Liver (tissue), 9 donors: ENCODE data around the gene PRB4. TPM values are rescaled to one million over a fixed set of nuclear protein-coding genes. Genes with fewer than 3 reads are reported as not detected.
"Not testable (repeated sequence)": the region's sequence is repeated elsewhere in the genome, so short reads cannot be mapped to it uniquely, and the experiment has no call there.

ENCODE experiments used
- DNase-seq: peaks from one replicate; pipeline ENCODE4 v3.0.0-alpha.2; 2017; ENCODE audit warnings: low spot score
- H3K27ac ChIP-seq, 2 donors: one replicate each; pipeline ENCODE4 v1.7.0; 2013; ENCODE audit warnings: inconsistent platforms in 2 of 2, low read length in 2 of 2, control low read depth in 1 of 2, low read depth in 1 of 2, mild to moderate bottlenecking in 1 of 2
- H3K27me3 ChIP-seq, 4 donors: one replicate each; pipeline versions ENCODE4 v1.6.1 to v1.7.0; 2013; ENCODE audit warnings: low read length in 3 of 4, inconsistent platforms in 1 of 4, mild to moderate bottlenecking in 1 of 4, moderate library complexity in 1 of 4; ENCODE audit not compliant: control insufficient read depth in 4 of 4, insufficient read depth in 4 of 4
- H3K36me3 ChIP-seq, 4 donors: one replicate each; pipeline versions ENCODE4 v1.6.1 to v1.7.0; 2013; ENCODE audit warnings: low read length in 3 of 4, mild to moderate bottlenecking in 3 of 4, low read depth in 1 of 4, moderate library complexity in 1 of 4; ENCODE audit not compliant: control insufficient read depth in 4 of 4, insufficient read depth in 3 of 4
- H3K4me1 ChIP-seq, 4 donors: one replicate each; pipeline versions ENCODE4 v1.6.1 to v1.7.0; 2013; ENCODE audit warnings: low read length in 3 of 4, mild to moderate bottlenecking in 3 of 4, moderate library complexity in 1 of 4; ENCODE audit not compliant: control insufficient read depth in 4 of 4, insufficient read depth in 4 of 4
- H3K4me3 ChIP-seq, 3 donors: one replicate each; pipeline versions ENCODE4 v1.6.1 to v1.7.0; 2013; ENCODE audit warnings: low read length in 3 of 3, control low read depth in 1 of 3, low read depth in 1 of 3, mild to moderate bottlenecking in 1 of 3
- H3K9ac ChIP-seq, 2 donors: one replicate each; pipeline ENCODE4 v1.7.0; 2013; ENCODE audit warnings: low read length in 2 of 2, mild to moderate bottlenecking in 2 of 2, moderate library complexity in 2 of 2, control low read depth in 1 of 2, low read depth in 1 of 2
- H3K9me3 ChIP-seq, 4 donors: one replicate each; pipeline versions ENCODE4 v1.6.1 to v1.7.0; 2013; ENCODE audit warnings: low read length in 3 of 4; ENCODE audit not compliant: control insufficient read depth in 4 of 4
- EGR1 ChIP-seq, 2 donors: IDR thresholded peaks; 2 replicates each; pipeline ENCODE4 v1.6.1; 2016 to 2018; ENCODE audit warnings: antibody characterized with exemption in 2 of 2, low read depth in 2 of 2
- FOXA1 ChIP-seq: IDR thresholded peaks from 2 replicates; pipeline ENCODE4 v1.6.1; 2016; ENCODE audit warnings: antibody characterized with exemption
- FOXA2 ChIP-seq: IDR thresholded peaks from 2 replicates; pipeline ENCODE4 v1.6.1; 2016; ENCODE audit warnings: antibody characterized with exemption
- GABPA ChIP-seq, 2 donors: IDR thresholded peaks in 1 of 2; conservative IDR thresholded peaks in 1 of 2; 2 replicates each; pipeline ENCODE4 v1.6.1; 2016; ENCODE audit warnings: antibody characterized with exemption in 2 of 2, mild to moderate bottlenecking in 1 of 2, moderate library complexity in 1 of 2
- HNF4A ChIP-seq, 2 donors: conservative IDR thresholded peaks; 2 replicates each; pipeline ENCODE4 v1.6.1; 2016; ENCODE audit warnings: antibody characterized with exemption in 2 of 2, mild to moderate bottlenecking in 2 of 2
- HNF4G ChIP-seq: IDR thresholded peaks from 2 replicates; pipeline ENCODE4 v1.6.1; 2016; ENCODE audit warnings: antibody characterized with exemption
- JUND ChIP-seq, 2 donors: IDR thresholded peaks; 2 replicates each; pipeline ENCODE4 v1.6.1; 2016; ENCODE audit warnings: antibody characterized with exemption in 2 of 2
- NR2F2 ChIP-seq: IDR thresholded peaks from 2 replicates; pipeline ENCODE4 v1.6.1; 2016; ENCODE audit warnings: antibody characterized with exemption
- RAD21 ChIP-seq, 2 donors: IDR thresholded peaks; 2 replicates each; pipeline ENCODE4 v1.6.1; 2016; ENCODE audit warnings: antibody characterized with exemption in 2 of 2, mild to moderate bottlenecking in 2 of 2
- RXRA ChIP-seq, 2 donors: IDR thresholded peaks; 2 replicates each; pipeline ENCODE4 v1.6.1; 2017 to 2018; ENCODE audit warnings: antibody characterized with exemption in 2 of 2, mild to moderate bottlenecking in 1 of 2
- SP1 ChIP-seq: IDR thresholded peaks from 2 replicates; pipeline ENCODE4 v1.6.1; 2018; ENCODE audit warnings: antibody characterized with exemption, mild to moderate bottlenecking
- TAF1 ChIP-seq: conservative IDR thresholded peaks from 2 replicates; pipeline ENCODE4 v1.6.1; 2016; ENCODE audit warnings: antibody characterized with exemption, mild to moderate bottlenecking
- YY1 ChIP-seq: IDR thresholded peaks from 2 replicates; pipeline ENCODE4 v1.6.1; 2016; ENCODE audit warnings: antibody characterized with exemption, mild to moderate bottlenecking
- WGBS: extraction: QIAGEN DNeasy Blood & Tissue Kit; methylation state at CpG from one replicate; pipeline ENCODE4 v1.1.7; 2013; 5-methylcytosine and 5-hydroxymethylcytosine counted together
- polyA plus RNA-seq, 2 donors: library from polyadenylated mRNA; stranded (reverse) in 1 of 2; unstranded in 1 of 2; fragments of 200-250 nt in 1 of 2; fragments of >200 nt in 1 of 2; fragmentation: Nextera tagmentation in 1 of 2; extraction: Ambion mirVana in 1 of 2; gene quantifications; one replicate each; pipeline versions ENCODE4 v1.2.1 to v1.2.3, GENCODE V29; 2013 to 2015
- total RNA-seq, 2 donors: library from RNA; depleted of rRNA; stranded (reverse); fragments of >200 nt; gene quantifications; one replicate each; pipeline ENCODE4 v1.2.3, GENCODE V29; 2014
- TF ChIP-seq, protein P1 (sequence below): fragments of 150-350 bp; IDR thresholded peaks from 2 replicates; pipeline ENCODE4 v1.5.1; 2017; ENCODE audit warnings: improper control_type of control experiment, low read depth, low read length; ENCODE audit not compliant: missing input control
- TF ChIP-seq, protein P2 (sequence below): IDR thresholded peaks from 2 replicates; pipeline ENCODE4 v1.6.1; 2016; ENCODE audit warnings: antibody characterized with exemption, mild to moderate bottlenecking
- TF ChIP-seq, protein P3 (sequence below): IDR thresholded peaks from 2 replicates; pipeline ENCODE4 v1.6.1; 2016; ENCODE audit warnings: antibody characterized with exemption
- TF ChIP-seq, protein P4 (sequence below): IDR thresholded peaks from 2 replicates; pipeline ENCODE4 v1.6.1; 2016; ENCODE audit warnings: antibody characterized with exemption
- TF ChIP-seq, protein P5 (sequence below): IDR thresholded peaks from 2 replicates; pipeline ENCODE4 v1.6.1; 2016; ENCODE audit warnings: antibody characterized with exemption
- donor health status: healthy.
- donor health status: healthy.
- donor health status: healthy.
- donor health status: healthy.
- donor health status: healthy.

The PRB4 gene
- total RNA-seq (not detected), polyA plus RNA-seq (not detected)

DNA sequence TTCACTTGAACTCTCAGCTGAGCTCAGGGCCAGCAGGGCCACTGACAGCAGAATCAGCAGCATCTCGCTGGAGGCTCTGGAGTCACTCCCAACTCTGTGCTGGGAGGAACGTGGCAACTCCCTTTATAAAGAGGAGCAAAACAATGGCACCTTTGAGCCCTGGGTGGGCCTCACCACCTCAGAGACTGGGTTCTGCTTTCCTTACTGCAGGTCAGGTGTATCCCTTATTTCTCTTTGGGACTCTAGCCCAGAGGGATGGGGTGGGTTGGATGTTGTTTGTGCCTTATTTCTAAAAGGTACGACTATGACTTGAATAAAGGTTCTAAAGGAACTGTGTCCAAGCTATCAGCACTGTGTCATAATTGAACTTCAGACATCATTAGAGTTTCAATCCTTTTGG lies at the start of gene PRB4:
PRB4 (minus strand) TSS at position 101 of the 400 bp plus-strand sequence; CDS start at position 63, 38 bp downstream.
- TF ChIP-seq, protein P1, sequence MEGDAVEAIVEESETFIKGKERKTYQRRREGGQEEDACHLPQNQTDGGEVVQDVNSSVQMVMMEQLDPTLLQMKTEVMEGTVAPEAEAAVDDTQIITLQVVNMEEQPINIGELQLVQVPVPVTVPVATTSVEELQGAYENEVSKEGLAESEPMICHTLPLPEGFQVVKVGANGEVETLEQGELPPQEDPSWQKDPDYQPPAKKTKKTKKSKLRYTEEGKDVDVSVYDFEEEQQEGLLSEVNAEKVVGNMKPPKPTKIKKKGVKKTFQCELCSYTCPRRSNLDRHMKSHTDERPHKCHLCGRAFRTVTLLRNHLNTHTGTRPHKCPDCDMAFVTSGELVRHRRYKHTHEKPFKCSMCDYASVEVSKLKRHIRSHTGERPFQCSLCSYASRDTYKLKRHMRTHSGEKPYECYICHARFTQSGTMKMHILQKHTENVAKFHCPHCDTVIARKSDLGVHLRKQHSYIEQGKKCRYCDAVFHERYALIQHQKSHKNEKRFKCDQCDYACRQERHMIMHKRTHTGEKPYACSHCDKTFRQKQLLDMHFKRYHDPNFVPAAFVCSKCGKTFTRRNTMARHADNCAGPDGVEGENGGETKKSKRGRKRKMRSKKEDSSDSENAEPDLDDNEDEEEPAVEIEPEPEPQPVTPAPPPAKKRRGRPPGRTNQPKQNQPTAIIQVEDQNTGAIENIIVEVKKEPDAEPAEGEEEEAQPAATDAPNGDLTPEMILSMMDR: no peak
- TF ChIP-seq YY1 (no peak), EGR1 (IDR thresholded peaks at IDR 0.05; ENCODE audit: low read depth in 2 of 2) (no peak), TAF1 (no peak), RAD21 (IDR thresholded peaks at IDR 0.05) (no peak), RXRA (IDR thresholded peaks at IDR 0.05) (no peak), FOXA2 (no peak), SP1 (no peak), HNF4G (no peak), GABPA (IDR thresholded peaks at IDR 0.05 in 1 of 2, conservative IDR thresholded peaks at IDR 0.05 in 1 of 2) (no peak), FOXA1 (no peak), NR2F2 (no peak), HNF4A (conservative IDR thresholded peaks at IDR 0.05) (no peak), JUND (IDR thresholded peaks at IDR 0.05) (no peak)
- TF ChIP-seq, protein P2, sequence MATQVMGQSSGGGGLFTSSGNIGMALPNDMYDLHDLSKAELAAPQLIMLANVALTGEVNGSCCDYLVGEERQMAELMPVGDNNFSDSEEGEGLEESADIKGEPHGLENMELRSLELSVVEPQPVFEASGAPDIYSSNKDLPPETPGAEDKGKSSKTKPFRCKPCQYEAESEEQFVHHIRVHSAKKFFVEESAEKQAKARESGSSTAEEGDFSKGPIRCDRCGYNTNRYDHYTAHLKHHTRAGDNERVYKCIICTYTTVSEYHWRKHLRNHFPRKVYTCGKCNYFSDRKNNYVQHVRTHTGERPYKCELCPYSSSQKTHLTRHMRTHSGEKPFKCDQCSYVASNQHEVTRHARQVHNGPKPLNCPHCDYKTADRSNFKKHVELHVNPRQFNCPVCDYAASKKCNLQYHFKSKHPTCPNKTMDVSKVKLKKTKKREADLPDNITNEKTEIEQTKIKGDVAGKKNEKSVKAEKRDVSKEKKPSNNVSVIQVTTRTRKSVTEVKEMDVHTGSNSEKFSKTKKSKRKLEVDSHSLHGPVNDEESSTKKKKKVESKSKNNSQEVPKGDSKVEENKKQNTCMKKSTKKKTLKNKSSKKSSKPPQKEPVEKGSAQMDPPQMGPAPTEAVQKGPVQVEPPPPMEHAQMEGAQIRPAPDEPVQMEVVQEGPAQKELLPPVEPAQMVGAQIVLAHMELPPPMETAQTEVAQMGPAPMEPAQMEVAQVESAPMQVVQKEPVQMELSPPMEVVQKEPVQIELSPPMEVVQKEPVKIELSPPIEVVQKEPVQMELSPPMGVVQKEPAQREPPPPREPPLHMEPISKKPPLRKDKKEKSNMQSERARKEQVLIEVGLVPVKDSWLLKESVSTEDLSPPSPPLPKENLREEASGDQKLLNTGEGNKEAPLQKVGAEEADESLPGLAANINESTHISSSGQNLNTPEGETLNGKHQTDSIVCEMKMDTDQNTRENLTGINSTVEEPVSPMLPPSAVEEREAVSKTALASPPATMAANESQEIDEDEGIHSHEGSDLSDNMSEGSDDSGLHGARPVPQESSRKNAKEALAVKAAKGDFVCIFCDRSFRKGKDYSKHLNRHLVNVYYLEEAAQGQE: no peak
- TF ChIP-seq, protein P3, sequence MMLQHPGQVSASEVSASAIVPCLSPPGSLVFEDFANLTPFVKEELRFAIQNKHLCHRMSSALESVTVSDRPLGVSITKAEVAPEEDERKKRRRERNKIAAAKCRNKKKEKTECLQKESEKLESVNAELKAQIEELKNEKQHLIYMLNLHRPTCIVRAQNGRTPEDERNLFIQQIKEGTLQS: no peak
- TF ChIP-seq, protein P4, sequence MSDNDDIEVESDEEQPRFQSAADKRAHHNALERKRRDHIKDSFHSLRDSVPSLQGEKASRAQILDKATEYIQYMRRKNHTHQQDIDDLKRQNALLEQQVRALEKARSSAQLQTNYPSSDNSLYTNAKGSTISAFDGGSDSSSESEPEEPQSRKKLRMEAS: no peak
- TF ChIP-seq, protein P5, sequence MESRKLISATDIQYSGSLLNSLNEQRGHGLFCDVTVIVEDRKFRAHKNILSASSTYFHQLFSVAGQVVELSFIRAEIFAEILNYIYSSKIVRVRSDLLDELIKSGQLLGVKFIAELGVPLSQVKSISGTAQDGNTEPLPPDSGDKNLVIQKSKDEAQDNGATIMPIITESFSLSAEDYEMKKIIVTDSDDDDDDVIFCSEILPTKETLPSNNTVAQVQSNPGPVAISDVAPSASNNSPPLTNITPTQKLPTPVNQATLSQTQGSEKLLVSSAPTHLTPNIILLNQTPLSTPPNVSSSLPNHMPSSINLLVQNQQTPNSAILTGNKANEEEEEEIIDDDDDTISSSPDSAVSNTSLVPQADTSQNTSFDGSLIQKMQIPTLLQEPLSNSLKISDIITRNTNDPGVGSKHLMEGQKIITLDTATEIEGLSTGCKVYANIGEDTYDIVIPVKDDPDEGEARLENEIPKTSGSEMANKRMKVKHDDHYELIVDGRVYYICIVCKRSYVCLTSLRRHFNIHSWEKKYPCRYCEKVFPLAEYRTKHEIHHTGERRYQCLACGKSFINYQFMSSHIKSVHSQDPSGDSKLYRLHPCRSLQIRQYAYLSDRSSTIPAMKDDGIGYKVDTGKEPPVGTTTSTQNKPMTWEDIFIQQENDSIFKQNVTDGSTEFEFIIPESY: no peak

DNA sequence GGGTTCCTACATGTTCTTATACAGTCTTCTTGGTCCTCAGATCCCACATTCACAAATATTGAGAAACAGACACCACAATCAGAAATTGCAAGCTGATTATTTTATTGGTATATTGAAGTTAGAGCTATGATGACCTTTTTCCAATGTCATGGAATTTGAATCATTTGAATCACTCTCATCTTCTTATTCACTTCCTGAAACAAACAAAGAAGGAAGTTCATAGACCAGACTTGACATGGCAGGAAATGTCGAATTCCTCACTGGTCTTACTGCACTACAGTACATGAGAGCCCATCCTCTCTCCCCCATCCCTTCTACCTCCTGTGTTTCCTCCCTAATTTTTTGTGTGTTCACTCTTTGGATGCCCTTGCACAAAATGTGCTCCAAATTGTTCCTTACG lies 41.5 kb upstream of the PRB4 start:
- not testable (repeated sequence) for H3K36me3 ChIP-seq, H3K9me3 ChIP-seq, H3K4me3 ChIP-seq, H3K9ac ChIP-seq, H3K4me1 ChIP-seq, H3K27me3 ChIP-seq, DNase-seq, H3K27ac ChIP-seq
- 80% methylated on average over 1 of the region's 2 CpGs for WGBS

More for the DNA sequence above, at the start of gene PRB4:
- Histone ChIP-seq H3K27me3 (no peaks in the 10 kb centered on the region), H3K36me3 (no peaks in the 10 kb centered on the region), H3K9ac (no peak within 1 kb of the TSS), H3K4me1 (no peaks in the 10 kb centered on the region), H3K4me3 (no peak within 1 kb of the TSS), H3K9me3 (no peaks in the 10 kb centered on the region), H3K27ac (no peak within 1 kb of the TSS)
- WGBS: 84% methylated on average over 3 of the region's 3 CpGs
- no peak for DNase-seq
